Muscle layer of duodenum (tissue), 2 donors: Measurements from ENCODE around the gene CEBPG.
A peak's percentile ranks its signal among the peaks of the same experiment; 100 is the strongest.

Experiments used
- H3K27ac ChIP-seq: one replicate; pipeline ENCODE4 v1.7.0; 2013; ENCODE audit warnings: mild to moderate bottlenecking, low read length
- H3K27me3 ChIP-seq: one replicate; pipeline ENCODE4 v1.7.0; 2013; ENCODE audit warnings: low read depth, mild to moderate bottlenecking, control low read depth, low read length
- H3K36me3 ChIP-seq, 2 donors: one replicate each; pipeline ENCODE4 v1.7.0; 2013; ENCODE audit warnings: low read length in 2 of 2, control low read depth in 1 of 2, mild to moderate bottlenecking in 1 of 2; ENCODE audit not compliant: insufficient read depth in 2 of 2, control insufficient read depth in 1 of 2
- H3K4me1 ChIP-seq, 2 donors: one replicate each; pipeline ENCODE4 v1.7.0; 2013; ENCODE audit warnings: low read length in 2 of 2, mild to moderate bottlenecking in 2 of 2, control low read depth in 1 of 2, moderate library complexity in 1 of 2; ENCODE audit not compliant: insufficient read depth in 2 of 2, control insufficient read depth in 1 of 2
- H3K4me3 ChIP-seq, 2 donors: one replicate each; pipeline ENCODE4 v1.7.0; 2013; ENCODE audit warnings: low read length in 2 of 2, low read depth in 1 of 2, mild to moderate bottlenecking in 1 of 2
- H3K9me3 ChIP-seq, 2 donors: one replicate each; pipeline ENCODE4 v1.7.0; 2013; ENCODE audit warnings: low read length in 2 of 2, control low read depth in 1 of 2, mild to moderate bottlenecking in 1 of 2; ENCODE audit not compliant: control insufficient read depth in 1 of 2
- donor health status: healthy.

CEBPG gene

DNA sequence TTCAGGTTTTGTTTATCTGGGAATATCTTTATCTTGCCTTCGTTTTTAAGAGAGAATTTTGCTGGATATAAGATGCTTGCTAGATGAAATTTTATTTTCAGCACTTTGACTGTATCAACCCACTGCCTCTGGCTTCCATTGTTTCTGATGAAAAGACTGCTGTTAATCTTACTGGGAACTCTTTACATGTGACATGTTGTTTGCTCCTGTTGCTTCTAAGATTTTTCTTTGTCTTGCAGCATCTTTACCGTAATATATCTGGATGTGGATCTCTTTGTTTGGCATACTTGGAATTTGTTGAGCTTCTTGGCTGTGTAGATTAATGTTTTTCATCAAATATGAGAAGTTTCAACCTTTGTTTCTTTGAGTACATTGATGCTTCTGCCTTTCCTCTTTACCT lies 18.0 kb upstream of the CEBPG start:
- Histone ChIP-seq H3K27me3 (no peaks in the 10 kb centered on the region), H3K4me1 (no peaks in the 10 kb centered on the region), H3K4me3 (no peak overlapping the region), H3K9me3 (peaks cover 0 to 3% of the 10 kb centered on the region in 2 donors), H3K36me3 (no peaks in the 10 kb centered on the region), H3K27ac (no peak overlapping the region)

DNA sequence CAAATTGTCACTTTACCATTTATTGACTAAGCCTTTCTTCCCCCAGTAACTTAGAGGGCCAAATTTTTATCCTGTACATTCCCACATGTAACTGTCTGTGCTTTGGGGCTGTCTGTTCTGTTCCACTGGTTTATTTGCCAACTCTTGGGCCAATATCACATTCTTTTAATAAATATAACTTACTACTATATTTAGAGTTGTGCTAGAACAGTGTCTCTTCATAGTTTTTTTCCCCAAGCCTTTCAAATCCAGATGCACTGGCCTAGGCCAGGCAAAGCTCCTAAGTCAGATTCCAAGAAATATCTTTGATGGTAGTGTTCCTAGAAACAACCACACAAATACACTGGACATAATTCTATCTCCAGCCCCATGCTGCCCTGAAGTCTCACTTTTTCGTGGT lies 16.0 kb upstream of the CEBPG start:
- H3K4me1 ChIP-seq, result no peaks in the 10 kb centered on the region
- no peak overlapping the region for H3K4me3 ChIP-seq
- H3K9me3 ChIP-seq, result no peaks in the 10 kb centered on the region
- no peaks in the 10 kb centered on the region for H3K27me3 ChIP-seq
- H3K36me3 ChIP-seq, result no peaks in the 10 kb centered on the region
- H3K27ac ChIP-seq, result no peak overlapping the region

DNA sequence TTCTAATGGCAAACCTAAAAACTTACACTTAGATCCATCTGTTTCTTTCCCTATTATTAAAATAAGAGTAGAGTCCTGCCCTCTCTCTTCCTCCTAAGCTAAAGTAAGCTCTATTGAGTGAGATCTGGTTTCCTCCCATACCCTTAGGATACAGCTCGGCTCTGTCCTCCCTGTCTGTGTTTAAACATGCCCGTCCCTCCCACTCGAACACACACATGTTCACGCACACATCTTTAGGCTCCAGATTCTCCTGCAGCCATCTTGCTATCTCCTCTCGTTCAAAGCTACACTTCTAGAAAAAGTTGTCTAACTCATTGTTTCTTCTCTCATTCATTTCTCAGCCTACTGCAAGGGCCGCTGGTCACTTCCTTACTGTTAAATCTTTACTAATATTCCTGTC lies 15.1 kb upstream of the CEBPG start:
- H3K36me3 ChIP-seq, result no peaks in the 10 kb centered on the region
- no peak overlapping the region for H3K27ac ChIP-seq
- no peaks in the 10 kb centered on the region for H3K4me1 ChIP-seq

DNA sequence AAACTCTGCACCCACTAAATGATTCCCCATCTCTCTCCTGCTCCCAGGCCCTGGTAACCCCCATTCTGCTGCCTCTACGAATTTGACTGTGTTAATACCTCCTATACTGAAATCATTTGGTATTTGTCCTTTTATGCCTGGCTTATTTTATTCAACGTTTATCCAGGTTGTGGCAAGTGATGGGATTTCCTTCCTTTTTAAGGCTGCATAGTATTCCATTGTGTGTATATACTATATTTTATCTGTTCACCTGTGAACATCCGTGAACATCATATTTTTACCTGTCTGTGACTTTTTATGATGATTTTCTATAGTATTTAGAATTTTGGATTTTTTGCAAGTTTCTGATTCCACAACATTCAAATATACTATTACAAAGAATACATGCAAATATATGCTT lies 13.9 kb upstream of the CEBPG start:
- no peaks in the 10 kb centered on the region for H3K36me3 ChIP-seq
- H3K27me3 ChIP-seq, result no peaks in the 10 kb centered on the region
- H3K4me3 ChIP-seq, result no peak overlapping the region
- H3K9me3 ChIP-seq, result no peaks in the 10 kb centered on the region
- no peak overlapping the region for H3K27ac ChIP-seq
- H3K4me1 ChIP-seq, result no peaks in the 10 kb centered on the region

More for the DNA sequence above, 15.1 kb upstream of the CEBPG start:
- Histone ChIP-seq H3K9me3 (no peaks in the 10 kb centered on the region), H3K4me3 (no peak overlapping the region), H3K27me3 (no peaks in the 10 kb centered on the region)

DNA sequence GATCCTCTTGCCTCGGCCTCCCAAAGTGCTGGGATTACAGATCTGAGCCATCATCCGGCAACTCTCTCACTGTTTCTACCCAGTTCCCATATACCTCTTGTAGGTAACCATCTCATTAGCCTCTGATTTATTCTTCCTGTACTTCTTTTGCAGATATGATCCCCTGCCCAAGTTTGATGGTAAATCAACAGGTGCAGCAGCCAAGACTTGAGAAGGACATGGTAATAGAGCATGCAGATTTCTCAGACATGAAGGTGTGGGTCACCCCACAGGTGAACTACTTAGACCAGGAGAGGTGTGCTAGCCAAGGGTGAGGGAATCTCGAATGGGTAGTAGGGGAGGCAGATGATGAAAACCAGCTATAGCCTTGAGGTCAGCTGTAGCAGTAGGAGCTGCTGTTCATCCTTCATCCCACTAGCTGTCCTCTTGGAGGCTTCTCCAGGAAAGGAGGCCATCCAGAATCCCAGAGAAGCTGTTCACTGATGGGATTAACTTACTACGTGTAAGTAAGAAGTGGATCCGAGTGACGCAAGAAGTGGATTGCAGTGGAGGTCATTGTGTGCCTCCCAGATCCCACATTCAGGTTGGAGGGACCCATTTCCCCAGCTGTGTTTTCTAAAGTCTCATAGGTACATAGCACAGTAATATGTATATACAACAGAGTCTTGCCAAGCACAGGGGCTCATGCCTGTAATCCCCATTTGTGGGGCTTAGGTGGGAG lies 10.8 kb upstream of the CEBPG start:
- H3K36me3 ChIP-seq, result no peaks in the 10 kb centered on the region
- H3K9me3 ChIP-seq, result no peaks in the 10 kb centered on the region
- no peaks in the 10 kb centered on the region for H3K4me1 ChIP-seq
- H3K27ac ChIP-seq, result no peak overlapping the region
- H3K27me3 ChIP-seq, result no peaks in the 10 kb centered on the region
- H3K4me3 ChIP-seq, result no peak overlapping the region

DNA sequence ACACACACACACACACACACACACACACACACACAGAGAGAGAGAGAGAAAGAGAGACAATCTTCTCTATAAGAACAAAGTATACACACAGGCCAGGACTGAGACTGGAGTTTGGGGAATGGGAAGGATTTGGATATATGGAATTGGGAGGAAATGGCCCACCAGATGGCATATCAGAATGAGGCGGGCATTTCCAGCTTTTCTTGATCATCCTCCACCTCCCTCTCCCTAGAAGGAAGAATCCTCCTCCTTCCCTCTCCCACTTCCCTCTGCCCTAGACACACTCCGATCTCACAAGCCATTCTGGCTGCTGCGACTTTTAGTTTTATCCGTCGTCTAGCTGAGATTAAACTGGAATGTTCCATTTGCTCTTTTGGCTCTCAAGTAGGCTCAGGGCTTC lies 10.0 kb upstream of the CEBPG start:
- H3K9me3 ChIP-seq, result no peaks in the 10 kb centered on the region
- no peaks in the 10 kb centered on the region for H3K27me3 ChIP-seq
- H3K4me3 ChIP-seq, result no peak overlapping the region
- H3K36me3 ChIP-seq, result no peaks in the 10 kb centered on the region
- no peak overlapping the region for H3K27ac ChIP-seq
- H3K4me1 ChIP-seq, result no peaks in the 10 kb centered on the region

DNA sequence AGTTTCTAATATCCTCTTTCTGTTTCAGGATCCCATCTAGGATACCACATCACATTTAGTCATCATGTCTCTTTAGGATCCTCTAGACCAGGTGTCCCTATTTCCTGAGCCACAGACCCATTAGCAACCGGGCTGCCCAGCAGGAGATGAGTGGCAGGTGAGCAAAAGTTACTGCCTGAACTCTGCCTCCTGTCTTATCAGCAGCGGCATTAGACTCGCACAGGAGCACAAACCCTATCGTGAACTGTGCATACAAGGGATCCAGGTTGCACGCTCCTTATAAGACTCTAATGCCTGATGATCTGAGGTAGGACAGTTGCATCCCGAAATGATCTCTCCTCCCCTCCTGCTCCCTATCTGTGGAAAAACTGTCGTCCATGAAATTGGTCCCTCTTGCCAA lies 7.8 kb upstream of the CEBPG start:
- Histone ChIP-seq H3K36me3 (no peaks in the 10 kb centered on the region), H3K4me1 (no peaks in the 10 kb centered on the region), H3K4me3 (no peak overlapping the region), H3K9me3 (no peaks in the 10 kb centered on the region), H3K27me3 (no peaks in the 10 kb centered on the region), H3K27ac (no peak overlapping the region)

DNA sequence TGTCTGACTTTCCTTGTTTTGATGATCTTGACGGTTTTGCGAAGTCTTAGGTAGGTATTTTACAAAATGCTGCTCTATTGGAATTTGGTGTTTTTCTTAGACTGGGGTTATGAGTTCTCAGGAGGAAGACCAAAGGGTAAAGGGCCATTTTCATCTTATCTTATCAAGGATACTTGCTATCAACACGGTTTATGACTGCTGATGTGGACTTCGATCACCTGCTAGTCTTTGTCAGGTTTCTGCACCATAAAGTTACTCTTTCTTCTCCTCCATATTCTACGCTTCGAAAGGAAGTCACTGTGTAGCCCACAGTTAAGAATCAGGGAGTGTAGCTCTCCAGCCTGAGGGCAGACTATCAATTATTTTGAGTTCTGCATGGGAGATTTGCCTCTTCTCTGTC lies 7.4 kb upstream of the CEBPG start:
- Histone ChIP-seq H3K27ac (no peak overlapping the region), H3K9me3 (no peaks in the 10 kb centered on the region), H3K4me3 (no peak overlapping the region), H3K36me3 (no peaks in the 10 kb centered on the region), H3K4me1 (no peaks in the 10 kb centered on the region), H3K27me3 (no peaks in the 10 kb centered on the region)

DNA sequence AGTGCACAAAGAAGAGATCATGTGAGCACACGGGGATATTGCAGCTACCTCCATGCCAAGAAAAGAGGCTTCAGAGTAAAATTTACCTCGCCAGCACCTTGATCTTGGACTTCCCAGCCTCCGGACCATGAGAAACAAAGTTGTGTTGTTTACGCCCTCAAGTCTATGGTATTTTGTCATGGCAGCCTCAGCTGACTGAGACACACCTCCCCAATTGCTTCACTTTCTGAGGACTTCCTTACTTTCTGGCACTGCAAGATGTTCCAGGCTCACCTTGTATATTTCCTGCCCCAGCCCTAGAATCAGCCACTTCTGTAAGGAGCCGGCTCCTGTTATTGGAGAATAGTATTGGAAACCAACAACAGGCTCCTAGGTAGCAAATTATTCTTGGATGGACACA lies 6.6 kb upstream of the CEBPG start:
- no peaks in the 10 kb centered on the region for H3K36me3 ChIP-seq
- H3K27me3 ChIP-seq, result no peaks in the 10 kb centered on the region
- H3K4me1 ChIP-seq, result no peaks in the 10 kb centered on the region
- H3K4me3 ChIP-seq, result no peak overlapping the region
- peak overlapping the region; percentile 7 for H3K27ac ChIP-seq
- H3K9me3 ChIP-seq, result no peaks in the 10 kb centered on the region

DNA sequence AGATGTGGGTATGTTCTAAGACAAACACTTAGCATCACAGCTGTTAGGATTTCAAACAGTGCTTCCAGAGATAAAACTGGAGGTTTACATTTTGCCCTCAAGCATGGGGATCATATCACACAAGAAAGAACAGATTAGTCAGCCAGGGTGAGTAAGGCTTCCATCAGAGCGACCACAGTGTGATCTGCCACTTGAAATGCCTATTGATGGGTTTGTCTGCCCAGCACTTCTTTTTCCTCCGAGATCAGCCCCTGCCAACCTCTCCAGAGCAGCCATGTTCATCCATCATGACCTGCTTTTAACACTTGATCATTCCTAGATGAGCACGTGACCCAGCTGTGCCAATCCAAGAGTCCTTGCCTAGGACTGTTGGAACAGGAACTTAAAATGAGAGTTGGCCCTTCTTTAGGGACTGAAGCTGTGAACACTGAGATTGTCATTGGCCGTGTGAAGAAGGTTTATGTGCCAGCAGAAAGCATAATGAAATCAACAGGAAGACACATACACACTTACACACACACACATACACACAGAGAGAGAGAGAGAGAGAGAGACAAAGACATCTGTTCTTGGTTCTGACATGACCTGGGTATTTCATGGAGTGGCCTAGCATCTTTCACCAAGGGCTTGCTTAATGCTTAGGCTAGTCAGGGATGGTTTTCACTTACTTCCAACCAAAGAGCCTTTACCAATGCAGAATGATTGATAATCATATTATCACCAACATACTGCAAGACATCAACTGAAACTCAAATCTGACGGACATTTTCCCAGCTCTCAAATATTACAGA lies 5.2 kb upstream of the CEBPG start:
- no peaks in the 10 kb centered on the region for H3K9me3 ChIP-seq
- no peaks in the 10 kb centered on the region for H3K4me1 ChIP-seq
- H3K27me3 ChIP-seq, result no peaks in the 10 kb centered on the region
- no peak overlapping the region for H3K27ac ChIP-seq
- H3K4me3 ChIP-seq, result no peak overlapping the region
- H3K36me3 ChIP-seq, result no peaks in the 10 kb centered on the region

DNA sequence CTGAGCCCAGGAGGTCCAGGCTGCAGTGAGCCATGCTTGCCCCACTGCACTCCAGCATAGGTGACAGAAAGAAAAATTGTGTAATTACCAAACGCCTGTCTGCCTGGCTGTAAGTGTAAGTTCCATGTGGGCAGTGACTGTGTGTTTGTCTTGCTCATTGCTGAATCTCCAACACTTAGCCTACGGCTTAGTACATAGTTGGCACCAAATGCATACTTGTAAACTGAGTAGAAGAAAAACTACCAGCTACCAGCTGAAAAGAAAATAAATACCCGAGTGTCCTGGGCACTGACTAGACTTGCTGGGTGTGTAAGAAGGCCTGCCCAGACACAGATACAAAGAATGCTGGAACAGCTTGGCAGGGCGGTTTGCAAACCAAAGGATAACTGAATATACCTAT lies 2.7 kb upstream of the CEBPG start:
- Histone ChIP-seq H3K4me1 (peaks cover 10 to 11% of the 10 kb centered on the region in 2 donors), H3K9me3 (no peaks in the 10 kb centered on the region), H3K36me3 (no peaks in the 10 kb centered on the region), H3K27me3 (no peaks in the 10 kb centered on the region), H3K27ac (no peak overlapping the region), H3K4me3 (no peak overlapping the region)
